MCF 10A (cell line): ENCODE results near the gene WASHC2A. TPM values are rescaled to one million over a fixed set of nuclear protein-coding genes. Genes with fewer than 3 reads are reported as not detected.

ENCODE experiments used
- total RNA-seq: library from RNA; stranded (reverse); gene quantifications from 2 replicates; pipeline ENCODE4 v1.2.3, GENCODE V29; 2022

The WASHC2A gene
- total RNA-seq, 1 experiment from 2014 or later, result 19.3 TPM

Other genes with a start within 250 kb of the WASHC2A start
- gene PARG, start 125.9 kb upstream of the WASHC2A start, total RNA-seq, result 29.2 and 36.2 TPM in 2 replicates
- 31.3 and 34.4 TPM in 2 replicates for gene TIMM23B, start 125.9 kb upstream of the WASHC2A start, total RNA-seq
- 18.2 and 18.8 TPM in 2 replicates for gene AGAP6, start 79.5 kb upstream of the WASHC2A start, total RNA-seq
- gene ASAH2, start 183.6 kb downstream of the WASHC2A start, total RNA-seq, result 3.9 and 7.4 TPM in 2 replicates